Measurements from ENCODE around the gene ESRRB.

DNA sequence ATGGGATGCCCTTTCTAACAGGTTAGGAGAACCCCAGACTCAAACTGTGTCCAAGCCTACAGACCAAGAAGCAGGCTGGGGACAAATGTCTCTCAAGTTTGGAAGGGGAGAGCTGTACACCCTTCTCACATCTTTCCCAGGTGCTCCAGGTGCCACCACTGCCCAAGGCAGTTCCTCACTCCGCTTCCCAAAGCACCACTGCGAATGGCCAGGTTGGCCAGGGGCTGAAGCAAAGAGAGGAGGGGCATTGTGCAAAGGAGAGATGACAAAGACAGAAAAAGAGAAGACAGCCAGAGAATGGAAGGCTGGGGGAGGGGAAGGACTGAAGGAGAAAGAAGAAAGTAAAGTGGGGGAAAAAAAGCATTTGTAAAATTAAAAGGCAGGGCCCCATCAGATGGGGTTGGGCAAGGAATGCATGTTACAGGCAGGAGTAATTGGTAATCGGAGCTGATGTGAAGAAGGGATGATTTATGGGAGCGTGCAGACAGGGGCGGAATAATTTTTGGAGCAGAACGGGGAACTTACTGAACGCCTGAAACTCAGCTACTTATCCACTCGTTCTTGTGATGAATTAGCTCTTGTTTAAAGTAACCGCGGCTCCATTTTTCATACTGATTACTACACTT lies 165.8 kb downstream of the ESRRB start:
- TF ChIP-seq POLR2A (IDR thresholded peaks at IDR 0.05) (no peak), POLR2AphosphoS5 (IDR thresholded peaks at IDR 0.05) (no peak)
- TF ChIP-seq, protein P1, sequence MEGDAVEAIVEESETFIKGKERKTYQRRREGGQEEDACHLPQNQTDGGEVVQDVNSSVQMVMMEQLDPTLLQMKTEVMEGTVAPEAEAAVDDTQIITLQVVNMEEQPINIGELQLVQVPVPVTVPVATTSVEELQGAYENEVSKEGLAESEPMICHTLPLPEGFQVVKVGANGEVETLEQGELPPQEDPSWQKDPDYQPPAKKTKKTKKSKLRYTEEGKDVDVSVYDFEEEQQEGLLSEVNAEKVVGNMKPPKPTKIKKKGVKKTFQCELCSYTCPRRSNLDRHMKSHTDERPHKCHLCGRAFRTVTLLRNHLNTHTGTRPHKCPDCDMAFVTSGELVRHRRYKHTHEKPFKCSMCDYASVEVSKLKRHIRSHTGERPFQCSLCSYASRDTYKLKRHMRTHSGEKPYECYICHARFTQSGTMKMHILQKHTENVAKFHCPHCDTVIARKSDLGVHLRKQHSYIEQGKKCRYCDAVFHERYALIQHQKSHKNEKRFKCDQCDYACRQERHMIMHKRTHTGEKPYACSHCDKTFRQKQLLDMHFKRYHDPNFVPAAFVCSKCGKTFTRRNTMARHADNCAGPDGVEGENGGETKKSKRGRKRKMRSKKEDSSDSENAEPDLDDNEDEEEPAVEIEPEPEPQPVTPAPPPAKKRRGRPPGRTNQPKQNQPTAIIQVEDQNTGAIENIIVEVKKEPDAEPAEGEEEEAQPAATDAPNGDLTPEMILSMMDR (IDR thresholded peaks at IDR 0.05), result no peak

Data from breast epithelium (tissue), 3 donors.